ENCODE data around the gene OGFR.

DNA sequence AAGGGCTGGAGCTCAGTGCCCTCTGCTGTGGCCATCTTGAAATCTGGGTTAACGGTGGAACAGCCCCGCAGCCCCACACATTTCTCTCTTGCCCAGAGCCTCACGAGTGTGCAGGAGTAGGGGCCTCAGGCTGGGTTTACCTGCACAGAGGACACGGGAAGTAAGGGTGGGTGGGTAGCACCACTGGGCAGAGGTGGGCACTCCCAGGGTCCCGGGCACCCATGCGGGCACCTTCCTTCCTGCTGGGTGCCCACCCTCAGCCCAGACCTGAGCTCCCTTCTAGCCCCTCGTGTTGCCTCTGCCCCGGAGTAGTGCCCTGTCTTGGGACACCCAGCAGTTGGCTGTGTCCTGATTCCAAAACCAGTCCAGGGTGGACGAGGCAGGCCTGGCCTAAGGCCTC is 23.4 kb downstream of the OGFR start:
- TF ChIP-seq POLR2AphosphoS5 (IDR thresholded peaks at IDR 0.05; ENCODE audit: low read depth, low read length) = no peak
- no peak for TF ChIP-seq POLR2A (IDR thresholded peaks at IDR 0.05; ENCODE audit: low read depth, low read length)

All from GM12892 (cell line).